OCI-LY7 (cell line): Measurements from ENCODE around the gene SH3TC1.

Experiments used
- CTCF ChIP-seq: fragments of 200-600 bp; sonication (generic); conservative IDR thresholded peaks from 2 replicates; pipeline ENCODE4 v1.5.1; 2014; ENCODE audit warnings: mild to moderate bottlenecking, antibody characterized with exemption, low read length, moderate library complexity, mixed read lengths
- EZH2phosphoT487 ChIP-seq: fragments of 200-600 bp; sonication (generic); IDR thresholded peaks from 2 replicates; pipeline ENCODE4 v1.6.1; 2018; ENCODE audit warnings: low read depth, borderline replicate concordance, mild to moderate bottlenecking, mixed run types, antibody characterized with exemption, low read length, moderate library complexity, mixed read lengths

GRCh38 chr4:8181119-8181518 lies 18.0 kb upstream of the SH3TC1 start:
- TF ChIP-seq CTCF (no peak), EZH2phosphoT487 (no peak)
